ENCODE data around the gene HDGFL1. TPM values are rescaled to one million over a fixed set of nuclear protein-coding genes. Genes with fewer than 3 reads are reported as not detected.

HDGFL1 gene
- total RNA-seq, 1 experiment from 2014 or later, result not detected

DNA sequence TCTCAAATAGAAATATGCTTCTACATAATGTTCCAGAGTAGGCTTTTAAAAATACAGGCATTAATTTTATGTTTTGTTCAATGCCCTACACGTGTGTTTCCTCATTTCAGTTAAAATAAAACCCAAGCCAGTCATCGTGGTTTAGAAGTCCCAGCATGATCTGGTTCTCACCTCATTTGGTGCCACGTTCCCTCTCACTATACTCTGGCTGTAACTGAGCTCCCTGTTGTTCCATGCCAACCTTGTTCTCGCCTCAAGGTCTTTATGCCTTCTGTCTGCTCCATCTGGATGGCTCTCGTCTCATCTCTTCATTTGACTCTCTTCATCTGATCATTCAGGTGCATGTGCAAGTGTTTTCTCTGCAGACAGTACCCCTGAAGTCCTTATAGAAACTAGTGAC lies 32.6 kb downstream of the HDGFL1 start:
- DNase-seq (ENCODE audit: low spot score), result no peak
- no peak for TF ChIP-seq EZH2 (IDR thresholded peaks at IDR 0.05; ENCODE audit: borderline replicate concordance, low read depth, low read length, poor library complexity, severe bottlenecking)
- TF ChIP-seq, protein P1, sequence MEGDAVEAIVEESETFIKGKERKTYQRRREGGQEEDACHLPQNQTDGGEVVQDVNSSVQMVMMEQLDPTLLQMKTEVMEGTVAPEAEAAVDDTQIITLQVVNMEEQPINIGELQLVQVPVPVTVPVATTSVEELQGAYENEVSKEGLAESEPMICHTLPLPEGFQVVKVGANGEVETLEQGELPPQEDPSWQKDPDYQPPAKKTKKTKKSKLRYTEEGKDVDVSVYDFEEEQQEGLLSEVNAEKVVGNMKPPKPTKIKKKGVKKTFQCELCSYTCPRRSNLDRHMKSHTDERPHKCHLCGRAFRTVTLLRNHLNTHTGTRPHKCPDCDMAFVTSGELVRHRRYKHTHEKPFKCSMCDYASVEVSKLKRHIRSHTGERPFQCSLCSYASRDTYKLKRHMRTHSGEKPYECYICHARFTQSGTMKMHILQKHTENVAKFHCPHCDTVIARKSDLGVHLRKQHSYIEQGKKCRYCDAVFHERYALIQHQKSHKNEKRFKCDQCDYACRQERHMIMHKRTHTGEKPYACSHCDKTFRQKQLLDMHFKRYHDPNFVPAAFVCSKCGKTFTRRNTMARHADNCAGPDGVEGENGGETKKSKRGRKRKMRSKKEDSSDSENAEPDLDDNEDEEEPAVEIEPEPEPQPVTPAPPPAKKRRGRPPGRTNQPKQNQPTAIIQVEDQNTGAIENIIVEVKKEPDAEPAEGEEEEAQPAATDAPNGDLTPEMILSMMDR (conservative IDR thresholded peaks at IDR 0.05; ENCODE audit: low read depth, low read length), result no peak
- Histone ChIP-seq H3K9me3 (ENCODE audit: low read depth, low read length, poor library complexity, severe bottlenecking) (no peaks in the 10 kb centered on the region), H3K4me3 (ENCODE audit: low read depth, low read length, poor library complexity, severe bottlenecking) (no peak overlapping the region), H3K4me1 (ENCODE audit: insufficient read depth, low read length, poor library complexity, severe bottlenecking) (peaks cover 4% of the 10 kb centered on the region), H3K27ac (ENCODE audit: low read depth, low read length, poor library complexity, severe bottlenecking) (no peak overlapping the region), H3K27me3 (replicated peaks; ENCODE audit: insufficient read depth, low read depth, low read length, poor library complexity) (no peaks in the 10 kb centered on the region), H3K36me3 (ENCODE audit: insufficient read depth, low read length, poor library complexity, severe bottlenecking) (no peaks in the 10 kb centered on the region)
- CTCF ChIA-PET, result interaction anchor here (0.6 kb wide), 1 partner anchor 394 kb away, joined by 4 read pairs; no protein-coding TSS in a partner anchor
- intact Hi-C loops (cut with micrococcal nuclease; ENCODE audit: unreplicated experiment), result no loop called here
- POLR2A ChIA-PET (ENCODE audit: low non-redundant PET), result no interaction called here
- BruUV-seq (replicated peaks), result no TSS peak

DNA sequence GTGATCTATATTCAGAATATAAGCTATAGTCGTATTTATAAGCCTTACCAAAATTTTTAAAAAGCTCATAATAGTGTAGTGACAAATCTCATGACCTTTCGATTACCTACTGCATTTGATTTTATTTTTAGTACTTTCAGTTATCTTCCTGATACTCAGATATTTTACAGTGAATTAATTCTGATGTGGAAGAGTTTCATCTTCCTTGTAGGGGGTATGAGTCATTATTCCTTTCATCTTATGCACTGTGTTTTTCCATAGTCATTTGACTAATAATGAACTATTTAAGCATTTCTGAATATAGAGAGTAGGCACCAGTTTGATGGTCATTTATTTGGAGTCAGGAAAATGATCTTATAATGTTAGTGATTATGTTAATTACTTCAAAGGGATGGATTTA lies 36.4 kb downstream of the HDGFL1 start:
- intact Hi-C loops (cut with micrococcal nuclease; ENCODE audit: unreplicated experiment), result no loop called here
- no peak overlapping the region for H3K4me3 ChIP-seq (ENCODE audit: low read depth, low read length, poor library complexity, severe bottlenecking)
- no peaks in the 10 kb centered on the region for H3K27me3 ChIP-seq (replicated peaks; ENCODE audit: insufficient read depth, low read depth, low read length, poor library complexity)
- TF ChIP-seq, protein P1 (conservative IDR thresholded peaks at IDR 0.05; ENCODE audit: low read depth, low read length), result no peak
- H3K27ac ChIP-seq (ENCODE audit: low read depth, low read length, poor library complexity, severe bottlenecking), result no peak overlapping the region
- H3K9me3 ChIP-seq (ENCODE audit: low read depth, low read length, poor library complexity, severe bottlenecking), result no peaks in the 10 kb centered on the region
- H3K36me3 ChIP-seq (ENCODE audit: insufficient read depth, low read length, poor library complexity, severe bottlenecking), result no peaks in the 10 kb centered on the region
- peak; percentile 7 for DNase-seq (ENCODE audit: low spot score)
- no TSS peak for BruUV-seq (replicated peaks)
- ChIA-PET CTCF (no interaction called here), POLR2A (ENCODE audit: low non-redundant PET) (no interaction called here)
- peaks cover 4% of the 10 kb centered on the region for H3K4me1 ChIP-seq (ENCODE audit: insufficient read depth, low read length, poor library complexity, severe bottlenecking)

DNA sequence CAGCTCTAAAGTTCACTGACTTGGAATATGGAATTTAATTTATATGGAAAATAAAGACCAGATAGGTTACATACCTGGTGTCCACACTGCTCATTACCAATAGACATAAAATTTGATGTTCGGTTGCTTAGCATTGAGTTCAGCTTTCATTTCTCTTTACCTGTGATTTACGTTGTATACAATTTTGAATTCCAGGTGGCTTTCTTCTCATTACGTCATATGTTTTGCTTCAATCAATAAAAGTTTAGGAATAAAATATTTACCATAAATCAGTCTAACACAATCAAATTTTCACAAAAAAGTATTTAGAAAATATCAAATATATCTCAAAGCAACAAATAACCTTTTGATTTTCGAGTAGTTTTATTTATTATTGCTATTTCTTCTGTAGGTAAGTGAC lies 40.8 kb downstream of the HDGFL1 start:
- ChIA-PET POLR2A (ENCODE audit: low non-redundant PET) (no interaction called here), CTCF (no interaction called here)
- no peak overlapping the region for H3K27ac ChIP-seq (ENCODE audit: low read depth, low read length, poor library complexity, severe bottlenecking)
- no peaks in the 10 kb centered on the region for H3K36me3 ChIP-seq (ENCODE audit: insufficient read depth, low read length, poor library complexity, severe bottlenecking)
- H3K4me3 ChIP-seq (ENCODE audit: low read depth, low read length, poor library complexity, severe bottlenecking), result no peak overlapping the region
- H3K27me3 ChIP-seq (replicated peaks; ENCODE audit: insufficient read depth, low read depth, low read length, poor library complexity), result no peaks in the 10 kb centered on the region
- no TSS peak for BruUV-seq (replicated peaks)
- TF ChIP-seq EZH2 (IDR thresholded peaks at IDR 0.05; ENCODE audit: borderline replicate concordance, low read depth, low read length, poor library complexity, severe bottlenecking), result no peak
- TF ChIP-seq, protein P1 (conservative IDR thresholded peaks at IDR 0.05; ENCODE audit: low read depth, low read length), result no peak
- peaks cover 4% of the 10 kb centered on the region for H3K4me1 ChIP-seq (ENCODE audit: insufficient read depth, low read length, poor library complexity, severe bottlenecking)
- no peak for DNase-seq (ENCODE audit: low spot score)
- intact Hi-C loops (cut with micrococcal nuclease; ENCODE audit: unreplicated experiment), result no loop called here
- no peaks in the 10 kb centered on the region for H3K9me3 ChIP-seq (ENCODE audit: low read depth, low read length, poor library complexity, severe bottlenecking)

Data from A673 (cell line).